KMS-11 (cell line): Measurements from ENCODE around the gene CDC14B.

Experiments used
- H2AFZ ChIP-seq: fragments of 200-600 bp; sonication (generic); 2 replicates; pipeline ENCODE4 v1.6.1; 2016; ENCODE audit warnings: antibody characterized with exemption, mixed run types, low read depth
- H3K27ac ChIP-seq: fragments of 200-600 bp; sonication (generic); 2 replicates; pipeline ENCODE4 v1.6.1; 2016; ENCODE audit warnings: mild to moderate bottlenecking, mixed run types
- H3K27me3 ChIP-seq: fragments of 200-600 bp; sonication (generic); 2 replicates; pipeline ENCODE4 v1.6.1; 2017; ENCODE audit warnings: mild to moderate bottlenecking, low read depth, mixed run types, moderate library complexity; ENCODE audit not compliant: insufficient read depth
- H3K36me3 ChIP-seq: fragments of 200-600 bp; sonication (generic); 2 replicates; pipeline ENCODE4 v1.6.1; 2017; ENCODE audit warnings: mild to moderate bottlenecking, mixed run types; ENCODE audit not compliant: insufficient read depth
- H3K4me1 ChIP-seq: fragments of 200-600 bp; sonication (generic); 2 replicates; pipeline ENCODE4 v1.6.1; 2016; ENCODE audit warnings: mild to moderate bottlenecking, low read depth, mixed run types; ENCODE audit not compliant: poor library complexity, severe bottlenecking
- H3K4me2 ChIP-seq: fragments of 200-600 bp; sonication (generic); 2 replicates; pipeline ENCODE4 v1.7.0; 2016; ENCODE audit warnings: mild to moderate bottlenecking, mixed run types
- H3K4me3 ChIP-seq: fragments of 200-600 bp; sonication (generic); IDR thresholded peaks from 2 replicates; pipeline ENCODE4 v1.6.1; 2017; ENCODE audit warnings: low read depth, low read length, mixed read lengths; ENCODE audit not compliant: insufficient read depth
- H3K79me2 ChIP-seq: fragments of 200-600 bp; sonication (generic); 2 replicates; pipeline ENCODE4 v1.6.1; 2016; ENCODE audit warnings: low read depth, mixed run types; ENCODE audit not compliant: insufficient read depth
- H3K9ac ChIP-seq: fragments of 200-600 bp; sonication (generic); 2 replicates; pipeline ENCODE4 v1.6.1; 2016; ENCODE audit warnings: mild to moderate bottlenecking, mixed run types
- H4K20me1 ChIP-seq: fragments of 200-600 bp; sonication (generic); 2 replicates; pipeline ENCODE4 v1.6.1; 2016; ENCODE audit warnings: mild to moderate bottlenecking, mixed run types; ENCODE audit not compliant: insufficient read depth
- TF ChIP-seq, protein P1 (sequence below): fragments of 200-600 bp; sonication (generic); conservative IDR thresholded peaks from 2 replicates; pipeline ENCODE4 v1.6.1; 2017; ENCODE audit warnings: low read depth, mild to moderate bottlenecking, antibody characterized with exemption, low read length, moderate library complexity, mixed read lengths

Gene CDC14B

GRCh38 chr9:96491079-96491879 is 128.4 kb downstream of the CDC14B start:
- Histone ChIP-seq H3K4me1 (no peaks in the 10 kb centered on the region), H3K79me2 (no peaks in the 10 kb centered on the region), H3K27me3 (no peaks in the 10 kb centered on the region), H3K36me3 (no peaks in the 10 kb centered on the region), H3K27ac (no peak overlapping the region), H3K4me2 (no peak overlapping the region), H3K9ac (no peak overlapping the region), H3K4me3 (no peak overlapping the region), H2AFZ (no peak overlapping the region), H4K20me1 (no peaks in the 10 kb centered on the region)
- TF ChIP-seq, protein P1, sequence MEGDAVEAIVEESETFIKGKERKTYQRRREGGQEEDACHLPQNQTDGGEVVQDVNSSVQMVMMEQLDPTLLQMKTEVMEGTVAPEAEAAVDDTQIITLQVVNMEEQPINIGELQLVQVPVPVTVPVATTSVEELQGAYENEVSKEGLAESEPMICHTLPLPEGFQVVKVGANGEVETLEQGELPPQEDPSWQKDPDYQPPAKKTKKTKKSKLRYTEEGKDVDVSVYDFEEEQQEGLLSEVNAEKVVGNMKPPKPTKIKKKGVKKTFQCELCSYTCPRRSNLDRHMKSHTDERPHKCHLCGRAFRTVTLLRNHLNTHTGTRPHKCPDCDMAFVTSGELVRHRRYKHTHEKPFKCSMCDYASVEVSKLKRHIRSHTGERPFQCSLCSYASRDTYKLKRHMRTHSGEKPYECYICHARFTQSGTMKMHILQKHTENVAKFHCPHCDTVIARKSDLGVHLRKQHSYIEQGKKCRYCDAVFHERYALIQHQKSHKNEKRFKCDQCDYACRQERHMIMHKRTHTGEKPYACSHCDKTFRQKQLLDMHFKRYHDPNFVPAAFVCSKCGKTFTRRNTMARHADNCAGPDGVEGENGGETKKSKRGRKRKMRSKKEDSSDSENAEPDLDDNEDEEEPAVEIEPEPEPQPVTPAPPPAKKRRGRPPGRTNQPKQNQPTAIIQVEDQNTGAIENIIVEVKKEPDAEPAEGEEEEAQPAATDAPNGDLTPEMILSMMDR = no peak

DNA sequence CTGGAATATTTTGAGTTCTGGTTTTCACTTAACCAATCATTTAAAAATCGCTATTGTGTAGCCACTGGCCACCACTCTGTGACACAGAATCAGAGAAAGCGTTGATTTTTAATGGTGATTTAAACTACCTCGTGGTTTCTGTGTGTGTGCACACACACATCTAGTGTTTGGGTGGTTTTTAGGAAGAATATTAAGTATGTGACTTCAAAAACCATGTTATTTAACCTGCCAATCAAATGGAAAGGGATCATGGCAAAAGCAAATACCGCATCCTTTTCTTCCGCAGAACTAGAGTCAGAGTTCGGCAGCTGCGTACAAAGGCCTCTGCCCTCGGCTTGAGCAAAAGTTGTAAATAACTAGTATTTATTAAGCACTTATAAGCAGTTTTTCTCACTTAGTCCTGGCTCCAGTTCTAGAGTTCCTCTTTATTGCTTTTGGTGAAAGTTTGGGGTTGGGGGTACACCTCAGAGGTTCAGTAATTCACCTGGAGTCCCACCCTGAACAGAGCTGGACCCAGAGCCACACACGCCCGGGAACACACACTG is 129.0 kb downstream of the CDC14B start:
- no peak overlapping the region for H3K4me2 ChIP-seq
- no peaks in the 10 kb centered on the region for H3K4me1 ChIP-seq
- no peaks in the 10 kb centered on the region for H3K27me3 ChIP-seq
- no peak overlapping the region for H3K27ac ChIP-seq
- no peak overlapping the region for H2AFZ ChIP-seq
- TF ChIP-seq, protein P1 = no peak
- no peaks in the 10 kb centered on the region for H3K36me3 ChIP-seq
- H3K9ac ChIP-seq = no peak overlapping the region
- no peaks in the 10 kb centered on the region for H4K20me1 ChIP-seq
- no peak overlapping the region for H3K4me3 ChIP-seq
- no peaks in the 10 kb centered on the region for H3K79me2 ChIP-seq

GRCh38 chr9:96489482-96489979 is 130.1 kb downstream of the CDC14B start:
- Histone ChIP-seq H3K79me2 (no peaks in the 10 kb centered on the region), H3K9ac (no peak overlapping the region), H3K36me3 (no peaks in the 10 kb centered on the region), H3K4me2 (no peak overlapping the region), H4K20me1 (no peaks in the 10 kb centered on the region), H3K27ac (no peak overlapping the region), H3K27me3 (no peaks in the 10 kb centered on the region), H2AFZ (no peak overlapping the region), H3K4me3 (no peak overlapping the region), H3K4me1 (no peaks in the 10 kb centered on the region)
- TF ChIP-seq, protein P1 = no peak

DNA sequence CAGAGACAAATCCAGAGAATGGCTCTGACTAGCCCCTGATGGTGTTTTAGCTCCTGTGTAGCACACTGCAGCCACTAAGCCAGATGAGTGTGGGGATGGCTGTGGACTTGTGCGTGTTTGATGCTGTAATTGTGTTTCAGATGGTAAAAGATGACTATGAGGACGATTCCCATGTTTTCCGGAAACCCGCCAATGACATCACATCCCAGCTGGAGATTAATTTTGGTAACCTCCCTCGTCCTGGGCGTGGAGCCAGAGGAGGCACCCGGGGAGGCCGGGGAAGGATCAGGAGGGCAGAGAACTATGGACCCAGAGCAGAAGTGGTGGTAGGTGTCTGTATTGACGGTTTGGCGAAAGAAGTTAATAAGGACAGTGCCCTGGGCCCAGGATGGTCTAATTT is 131.7 kb downstream of the CDC14B start:
- Histone ChIP-seq H3K79me2 (no peaks in the 10 kb centered on the region), H4K20me1 (no peaks in the 10 kb centered on the region), H3K4me2 (no peak overlapping the region), H3K27ac (no peak overlapping the region), H3K36me3 (no peaks in the 10 kb centered on the region), H3K27me3 (no peaks in the 10 kb centered on the region), H3K4me1 (no peaks in the 10 kb centered on the region), H3K4me3 (no peak overlapping the region), H2AFZ (no peak overlapping the region), H3K9ac (no peak overlapping the region)
- TF ChIP-seq, protein P1 = no peak
